ENCODE data around the gene SCN4A.

The SCN4A gene

GRCh38 chr17:64001763-64002529, 29.2 kb upstream of the SCN4A start:
- no peak for DNase-seq

- no peak for DNase-seq
Observed at GRCh38 chr17:64001091-64001579, 28.4 kb upstream of the SCN4A start.

GRCh38 chr17:63999680-64000531, 27.2 kb upstream of the SCN4A start:
- no peak for DNase-seq

- DNase-seq = no peak
Observed at GRCh38 chr17:63998721-63999679, 26.3 kb upstream of the SCN4A start.

GRCh38 chr17:63998050-63998720, 25.5 kb upstream of the SCN4A start, which contains the start of gene PRR29:
PRR29 (plus strand) TSS chr17:63998351; CDS start chr17:63998365, 14 bp downstream.
- DNase-seq = peak; percentile 76

- DNase-seq = no peak
Observed at GRCh38 chr17:63997341-63998048, 24.8 kb upstream of the SCN4A start.

- no peak for DNase-seq
Observed at GRCh38 chr17:63996430-63997182, 23.9 kb upstream of the SCN4A start.

- DNase-seq = no peak
Observed at GRCh38 chr17:63995626-63996025, 22.9 kb upstream of the SCN4A start.

- no peak for DNase-seq
Observed at GRCh38 chr17:63993368-63993985, 20.8 kb upstream of the SCN4A start.

- no peak for DNase-seq
Observed at GRCh38 chr17:63991611-63992010, 18.9 kb upstream of the SCN4A start.

GRCh38 chr17:63989622-63990345, 17.1 kb upstream of the SCN4A start:
- no peak for DNase-seq

- no peak for DNase-seq
Observed at GRCh38 chr17:63988741-63989621, 16.3 kb upstream of the SCN4A start.

GRCh38 chr17:63988127-63988478, 15.4 kb upstream of the SCN4A start:
- no peak for DNase-seq

- DNase-seq = no peak
Observed at GRCh38 chr17:63987221-63988126, 14.8 kb upstream of the SCN4A start.

GRCh38 chr17:63986821-63987220, 14.1 kb upstream of the SCN4A start:
- DNase-seq = no peak

- no peak for DNase-seq
Observed at GRCh38 chr17:63985387-63986140, 12.8 kb upstream of the SCN4A start.
